Muscle of leg (tissue), 11 donors: ENCODE data around the gene GPRIN1. TPM values are rescaled to one million over a fixed set of nuclear protein-coding genes. Genes with fewer than 3 reads are reported as not detected.

Experiments used
- DNase-seq: peaks from one replicate; pipeline ENCODE4 v3.0.0; 2013
- H3K27ac ChIP-seq: one replicate; pipeline ENCODE4 v1.5.1; 2013; ENCODE audit warnings: mild to moderate bottlenecking, low read length, control low read depth
- H3K27me3 ChIP-seq: one replicate; pipeline ENCODE4 v1.6.1; 2013; ENCODE audit warnings: low read length; ENCODE audit not compliant: control insufficient read depth, insufficient read depth
- H3K36me3 ChIP-seq: one replicate; pipeline ENCODE4 v1.6.1; 2013; ENCODE audit warnings: low read length; ENCODE audit not compliant: control insufficient read depth, insufficient read depth
- H3K4me1 ChIP-seq: one replicate; pipeline ENCODE4 v1.6.1; 2013; ENCODE audit warnings: low read length; ENCODE audit not compliant: control insufficient read depth, insufficient read depth
- H3K4me3 ChIP-seq: one replicate; pipeline ENCODE4 v1.5.1; 2013; ENCODE audit warnings: low read length, control low read depth
- H3K9me3 ChIP-seq: replicated peaks from 2 replicates; pipeline ENCODE4 v1.6.1; 2013; ENCODE audit warnings: low read depth, low read length; ENCODE audit not compliant: control insufficient read depth
- WGBS: methylation state at CpG from one replicate; pipeline ENCODE4 v1.1.5; 2013; ENCODE audit warnings: missing lambda C conversion rate; ENCODE audit not compliant: insufficient coverage; 5-methylcytosine and 5-hydroxymethylcytosine counted together
- polyA plus RNA-seq, 8 donors: library from polyadenylated mRNA; unstranded; fragments of 120-200 nt; gene quantifications; one replicate each; pipeline versions ENCODE4 v1.2.1 to v1.2.3, GENCODE V29; 2013; ENCODE audit warnings: inconsistent platforms in 1 of 8, low replicate concordance in 1 of 8; ENCODE audit not compliant: insufficient read length in 8 of 8, insufficient read depth in 1 of 8
- total RNA-seq: library from RNA; stranded (reverse); fragments of 120-200 nt; gene quantifications from one replicate; pipeline ENCODE4 v1.2.4, GENCODE V29; 2013

Gene GPRIN1
- total and polyA plus RNA-seq, 9 donors = 0.49 to 2.8 (median 0.74) TPM

- no peaks in the 10 kb centered on the region for H3K27me3 ChIP-seq
- WGBS = 88% methylated on average over 22 of the region's 31 CpGs
- no peak overlapping the region for H3K4me3 ChIP-seq
- peaks cover 20% of the 10 kb centered on the region for H3K9me3 ChIP-seq
- H3K4me1 ChIP-seq = no peaks in the 10 kb centered on the region
- H3K27ac ChIP-seq = no peak overlapping the region
- no peaks in the 10 kb centered on the region for H3K36me3 ChIP-seq
- DNase-seq = no peak
These were observed 20.8 kb downstream of the GPRIN1 start for GRCh38 chr5:176589039-176589769.

- peaks cover 24% of the 10 kb centered on the region for H3K9me3 ChIP-seq
- no peaks in the 10 kb centered on the region for H3K4me1 ChIP-seq
- DNase-seq = no peak
- no peaks in the 10 kb centered on the region for H3K36me3 ChIP-seq
- no peak overlapping the region for H3K27ac ChIP-seq
- H3K27me3 ChIP-seq = no peaks in the 10 kb centered on the region
- no peak overlapping the region for H3K4me3 ChIP-seq
These were observed 21.7 kb downstream of the GPRIN1 start for GRCh38 chr5:176588297-176588696.

- WGBS = no CpG with 5 or more reads among the region's 7 CpGs
- H3K27me3 ChIP-seq = no peaks in the 10 kb centered on the region
- no peaks in the 10 kb centered on the region for H3K4me1 ChIP-seq
- H3K27ac ChIP-seq = no peak overlapping the region
- peaks cover 24% of the 10 kb centered on the region for H3K9me3 ChIP-seq
- no peak for DNase-seq
- no peak overlapping the region for H3K4me3 ChIP-seq
- no peaks in the 10 kb centered on the region for H3K36me3 ChIP-seq
These were observed 22.6 kb downstream of the GPRIN1 start for GRCh38 chr5:176587398-176587797.

GRCh38 chr5:176583076-176583475, 26.9 kb downstream of the GPRIN1 start:
- no peaks in the 10 kb centered on the region for H3K4me1 ChIP-seq
- H3K27ac ChIP-seq = no peak overlapping the region
- H3K27me3 ChIP-seq = peaks cover 3% of the 10 kb centered on the region
- H3K9me3 ChIP-seq = peaks cover 24% of the 10 kb centered on the region
- no peaks in the 10 kb centered on the region for H3K36me3 ChIP-seq
- DNase-seq = no peak
- 82% methylated on average over 3 of the region's 4 CpGs for WGBS
- H3K4me3 ChIP-seq = no peak overlapping the region

- H3K27ac ChIP-seq = no peak overlapping the region
- 86% methylated on average over 9 of the region's 12 CpGs for WGBS
- no peak for DNase-seq
- no peak overlapping the region for H3K4me3 ChIP-seq
- peaks cover 3% of the 10 kb centered on the region for H3K27me3 ChIP-seq
- no peaks in the 10 kb centered on the region for H3K36me3 ChIP-seq
- H3K9me3 ChIP-seq = peaks cover 23% of the 10 kb centered on the region
- H3K4me1 ChIP-seq = no peaks in the 10 kb centered on the region
These were observed 28.6 kb downstream of the GPRIN1 start for GRCh38 chr5:176581361-176581760.

GRCh38 chr5:176579323-176579722, 30.6 kb downstream of the GPRIN1 start:
- DNase-seq = peak; percentile 23
- Histone ChIP-seq H3K4me1 (no peaks in the 10 kb centered on the region), H3K9me3 (peaks cover 5% of the 10 kb centered on the region), H3K27me3 (peaks cover 3% of the 10 kb centered on the region), H3K36me3 (no peaks in the 10 kb centered on the region), H3K4me3 (no peak overlapping the region), H3K27ac (no peak overlapping the region)
- whole genome bisulfite sequencing = 67% methylated on average over 1 of the region's 4 CpGs

GRCh38 chr5:176578391-176578808, 31.6 kb downstream of the GPRIN1 start:
- no peak overlapping the region for H3K4me3 ChIP-seq
- H3K9me3 ChIP-seq = no peaks in the 10 kb centered on the region
- no peak overlapping the region for H3K27ac ChIP-seq
- DNase-seq = peak; percentile 37
- 13% methylated on average over 8 of the region's 15 CpGs for WGBS
- no peaks in the 10 kb centered on the region for H3K36me3 ChIP-seq
- peaks cover 3% of the 10 kb centered on the region for H3K27me3 ChIP-seq
- no peaks in the 10 kb centered on the region for H3K4me1 ChIP-seq

- no peak overlapping the region for H3K27ac ChIP-seq
- 72% methylated on average over 26 of the region's 36 CpGs for WGBS
- no peak for DNase-seq
- H3K27me3 ChIP-seq = peaks cover 5% of the 10 kb centered on the region
- no peaks in the 10 kb centered on the region for H3K4me1 ChIP-seq
- no peaks in the 10 kb centered on the region for H3K36me3 ChIP-seq
- no peak overlapping the region for H3K4me3 ChIP-seq
- H3K9me3 ChIP-seq = no peaks in the 10 kb centered on the region
These were observed 32.4 kb downstream of the GPRIN1 start for GRCh38 chr5:176577312-176578176.

GRCh38 chr5:176575488-176576422, 34.2 kb downstream of the GPRIN1 start:
- H3K4me1 ChIP-seq = no peaks in the 10 kb centered on the region
- no peak overlapping the region for H3K27ac ChIP-seq
- H3K27me3 ChIP-seq = peaks cover 7% of the 10 kb centered on the region
- H3K36me3 ChIP-seq = no peaks in the 10 kb centered on the region
- no peak for DNase-seq
- no peak overlapping the region for H3K4me3 ChIP-seq
- no peaks in the 10 kb centered on the region for H3K9me3 ChIP-seq
- 59% methylated on average over 33 of the region's 37 CpGs for WGBS
